ENCODE results near the gene SF3B1.
"Not testable (repeated sequence)": the region's sequence is repeated elsewhere in the genome, so short reads cannot be mapped to it uniquely, and the experiment has no call there.

Gene SF3B1

DNA sequence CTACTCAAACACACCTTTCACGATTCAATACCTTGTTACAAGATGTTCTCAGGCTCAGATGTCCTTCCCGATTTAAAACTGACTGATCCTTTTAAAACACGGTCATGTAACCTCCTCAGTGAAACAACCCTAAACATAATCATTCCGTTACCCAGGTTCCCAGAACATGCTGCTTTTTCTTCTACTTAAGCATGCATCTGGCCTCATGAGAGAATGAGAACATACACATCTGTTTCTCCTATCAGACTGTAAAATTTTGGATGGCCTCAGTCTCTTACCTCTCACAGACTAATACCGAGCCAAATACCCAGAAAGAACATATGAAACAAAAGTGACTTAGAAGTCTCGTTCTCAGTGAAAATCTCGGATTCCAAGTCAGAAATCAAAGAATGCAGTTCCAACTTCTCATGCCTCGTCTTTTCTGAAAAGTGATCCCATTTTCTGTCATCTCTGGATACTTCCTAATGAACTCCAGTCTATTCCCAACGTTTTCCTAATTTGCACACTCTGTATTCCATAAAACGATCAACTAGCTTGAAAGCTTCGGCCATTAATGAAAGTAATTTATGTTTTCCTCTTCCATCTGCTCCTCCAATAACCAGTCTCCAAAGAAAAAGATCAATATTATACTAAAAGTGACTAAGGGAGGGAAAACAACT is 919 bp downstream of the SF3B1 start:
- no peak for DNase-seq (ENCODE audit: low read depth)

DNA sequence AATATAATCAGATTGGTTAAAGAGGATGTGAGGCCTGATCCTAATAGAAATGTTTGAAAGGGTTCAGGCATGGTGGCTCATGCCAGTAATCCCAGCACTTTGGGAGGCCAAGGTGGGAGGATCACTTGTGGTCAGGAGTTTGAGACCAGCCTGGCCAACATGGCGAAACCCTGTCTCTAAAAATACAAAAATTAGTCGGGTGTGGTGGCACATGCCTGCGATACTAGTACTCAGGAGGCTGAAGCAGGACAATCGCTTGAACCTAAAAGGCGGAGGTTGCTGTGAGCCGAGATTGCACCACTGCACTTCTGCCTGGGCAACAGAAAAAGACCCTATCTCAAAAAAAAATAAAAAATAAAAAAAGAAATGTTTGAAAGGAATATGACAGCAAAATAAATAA is 2.3 kb downstream of the SF3B1 start:
- DNase-seq (ENCODE audit: low read depth), result not testable (repeated sequence)

DNA sequence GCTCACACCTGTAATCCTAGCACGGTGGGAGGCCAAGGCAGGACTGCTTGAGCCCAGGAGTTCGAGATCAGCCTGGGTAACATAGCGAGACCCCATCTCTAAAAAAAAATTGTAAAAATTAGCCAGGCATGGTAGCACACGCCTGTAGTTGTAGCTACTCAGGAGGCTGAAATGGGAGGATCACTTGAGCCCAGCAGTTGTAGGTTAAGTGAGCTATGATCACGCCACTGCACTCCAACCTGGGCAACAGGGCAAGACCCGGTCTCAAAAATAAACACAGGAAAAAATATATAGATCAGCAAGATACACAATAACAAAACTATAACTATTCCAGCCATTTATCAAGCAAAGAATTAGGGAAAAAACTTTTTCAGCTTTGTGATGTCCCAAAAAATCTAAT is 3.0 kb downstream of the SF3B1 start:
- no peak for DNase-seq (ENCODE audit: low read depth)

DNA sequence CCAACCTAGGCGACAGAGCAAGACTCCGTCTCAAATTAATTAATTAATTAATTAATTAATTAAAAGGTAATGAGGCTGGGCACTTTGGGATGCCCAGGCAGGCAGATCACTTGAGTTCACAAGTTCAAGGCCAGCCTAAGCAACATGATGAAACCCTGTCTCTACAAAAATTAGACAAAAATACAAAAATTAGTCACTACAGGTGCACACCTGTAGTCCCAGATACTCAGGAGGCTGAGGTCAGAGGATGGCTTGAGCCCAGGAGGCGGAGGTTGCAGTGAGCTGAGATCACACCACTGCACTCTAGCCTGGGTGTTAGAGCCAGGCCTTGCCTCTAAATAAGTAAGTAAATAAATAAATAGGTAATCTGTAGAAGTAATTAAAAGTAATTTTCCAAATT is 6.8 kb downstream of the SF3B1 start:
- DNase-seq (ENCODE audit: low read depth), result no peak

DNA sequence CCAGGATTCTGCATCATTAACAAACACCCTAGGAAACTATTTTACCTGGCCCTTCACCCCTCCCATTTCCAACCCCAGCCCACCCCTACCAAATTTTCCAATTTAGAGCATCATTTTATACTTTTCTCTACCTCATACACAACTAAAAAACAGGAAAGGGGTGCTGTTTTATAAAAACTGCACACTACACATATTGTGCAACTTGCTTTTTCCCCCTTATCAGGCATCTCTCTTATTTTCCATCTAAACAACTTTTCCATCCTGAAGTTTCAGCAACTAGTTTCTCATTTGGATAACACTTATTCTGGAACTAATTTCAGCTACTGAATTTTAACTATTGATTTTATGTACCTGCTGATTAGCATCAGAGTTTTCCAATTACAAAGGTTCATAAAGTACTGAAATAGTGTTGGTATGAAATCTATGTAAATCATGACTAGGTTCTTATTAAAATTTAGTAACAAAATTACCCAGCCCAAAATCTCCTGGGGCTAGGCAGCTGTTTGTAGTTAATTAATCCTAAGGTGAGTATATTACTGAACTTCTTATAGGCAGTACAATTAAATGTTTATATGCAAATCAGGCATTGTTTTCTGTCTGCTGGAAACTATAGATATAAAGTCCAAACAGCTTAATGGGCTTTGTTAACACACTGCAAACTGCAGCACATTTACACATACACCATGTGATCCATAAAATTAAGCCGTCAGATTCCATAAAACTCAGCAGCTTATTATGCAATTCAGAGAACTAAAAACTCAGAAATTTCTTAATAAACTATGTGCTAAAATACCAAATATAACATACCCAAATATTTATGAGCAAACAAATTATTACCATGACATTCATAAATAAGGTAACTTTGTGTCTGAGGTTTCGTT is 7.9 kb downstream of the SF3B1 start:
- no peak for DNase-seq (ENCODE audit: low read depth)

DNA sequence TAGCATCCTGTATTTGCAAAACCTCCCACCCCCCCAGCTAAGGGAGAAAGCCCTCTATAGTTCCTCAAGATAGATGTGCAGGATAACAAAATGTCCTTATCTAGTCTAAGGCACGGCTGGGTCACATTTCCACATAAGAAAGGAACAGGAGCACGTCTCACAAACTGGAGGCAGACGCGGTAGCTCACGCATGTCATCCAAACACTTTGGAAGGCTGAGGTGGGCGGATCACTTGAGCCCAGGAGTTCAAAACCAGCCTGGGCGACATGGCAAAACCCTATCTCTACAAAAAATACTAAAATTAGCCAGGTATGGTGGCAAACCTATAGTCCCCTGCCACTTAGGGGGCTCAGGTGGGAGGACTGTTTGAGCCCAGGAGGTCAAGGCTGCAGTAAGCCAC is 9.3 kb downstream of the SF3B1 start:
- no peak for DNase-seq (ENCODE audit: low read depth)

DNA sequence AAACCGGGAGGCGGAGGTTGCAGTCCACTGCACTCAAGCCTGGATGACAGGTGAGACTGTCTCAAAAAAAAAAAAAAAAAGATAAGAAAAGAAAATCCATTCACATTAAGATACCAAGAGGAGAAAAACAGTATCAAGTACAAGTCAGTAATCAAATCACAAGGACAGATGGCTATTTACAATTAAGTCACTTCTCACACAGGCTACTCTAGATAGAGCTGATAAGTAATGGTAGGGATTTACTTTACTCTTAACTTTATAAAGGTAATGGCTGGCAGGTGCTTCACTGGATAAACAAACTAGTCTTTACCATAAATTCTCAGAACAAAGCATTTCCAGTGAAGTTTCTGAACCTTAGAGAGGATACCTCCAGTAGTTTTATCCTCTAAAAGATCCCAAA is 11.5 kb downstream of the SF3B1 start:
- no peak for DNase-seq (ENCODE audit: low read depth)

DNA sequence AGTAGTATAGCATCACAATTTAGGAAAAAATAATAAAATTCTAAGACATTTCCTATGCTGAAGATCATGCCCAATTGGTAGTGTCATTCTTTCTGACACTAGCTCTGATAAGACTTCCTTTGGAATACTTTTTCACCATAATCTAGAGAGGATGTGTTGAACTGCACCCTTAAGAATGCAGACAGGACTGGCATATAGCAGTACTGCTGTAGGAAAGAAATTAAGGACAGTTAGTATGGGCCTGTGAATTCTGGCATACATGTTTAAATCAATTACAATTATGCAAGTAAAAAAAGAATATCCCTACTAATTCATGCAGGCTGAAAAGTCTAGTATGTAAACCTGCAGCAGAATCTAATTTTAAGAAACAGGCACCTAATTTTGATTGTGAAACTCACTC is 15.4 kb downstream of the SF3B1 start:
- no peak for DNase-seq (ENCODE audit: low read depth)

DNA sequence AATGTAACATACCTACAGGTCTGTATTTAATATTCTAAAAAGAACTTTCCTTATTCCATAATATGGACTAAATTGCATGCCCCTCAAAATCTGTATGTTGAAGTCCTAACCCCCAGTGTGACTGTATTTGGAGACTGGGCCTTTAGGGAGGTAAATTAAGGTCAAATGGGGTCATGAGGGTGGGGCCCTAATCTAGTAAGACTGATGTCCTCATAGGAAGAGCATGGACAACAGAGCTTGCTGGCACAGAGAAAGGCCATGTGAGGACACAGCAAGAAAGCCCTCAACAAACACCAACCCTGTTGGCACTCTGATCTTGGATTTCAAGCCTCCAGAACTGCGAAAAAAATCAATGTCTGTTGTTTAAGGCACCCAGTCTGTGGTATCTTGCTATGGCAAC is 18.6 kb downstream of the SF3B1 start:
- DNase-seq (ENCODE audit: low read depth), result no peak

DNA sequence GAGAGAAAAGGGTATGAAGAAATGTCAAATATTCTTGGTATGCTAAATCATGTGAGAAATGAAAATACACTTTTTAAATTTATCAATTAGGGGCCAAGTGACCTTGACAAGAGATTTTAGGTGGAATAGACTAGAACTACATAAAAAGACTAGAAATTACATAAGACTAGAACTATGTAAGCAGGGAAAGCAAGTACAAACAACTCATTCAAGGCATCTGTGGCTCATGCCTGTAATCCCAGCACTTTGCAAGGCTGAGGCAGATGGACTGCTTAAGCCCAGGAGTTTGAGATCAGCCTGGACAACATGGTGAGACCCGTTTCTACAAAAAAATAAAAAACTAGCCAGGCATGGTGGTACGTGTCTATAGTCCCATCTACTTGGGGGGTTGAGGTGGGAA is 20.3 kb downstream of the SF3B1 start:
- DNase-seq (ENCODE audit: low read depth), result no peak

DNA sequence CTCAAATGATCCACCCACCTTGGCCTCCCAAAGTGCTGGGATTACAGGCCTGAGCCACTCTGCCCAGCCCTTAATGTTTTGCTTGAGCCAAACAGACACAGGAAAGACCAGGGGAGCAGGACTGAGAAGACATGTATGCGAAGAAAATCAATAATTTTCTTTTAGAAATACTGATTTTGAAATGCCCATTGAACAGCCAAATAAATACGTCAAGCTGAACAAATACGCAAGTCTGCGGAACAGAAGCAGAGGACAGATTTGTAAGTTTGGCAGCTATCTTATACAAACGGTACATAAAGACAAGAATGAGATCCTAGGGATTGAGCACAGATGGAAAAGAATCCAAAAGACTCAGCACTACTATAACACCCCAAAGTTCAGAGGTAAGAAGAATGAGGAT is 20.8 kb downstream of the SF3B1 start:
- DNase-seq (ENCODE audit: low read depth), result no peak

DNA sequence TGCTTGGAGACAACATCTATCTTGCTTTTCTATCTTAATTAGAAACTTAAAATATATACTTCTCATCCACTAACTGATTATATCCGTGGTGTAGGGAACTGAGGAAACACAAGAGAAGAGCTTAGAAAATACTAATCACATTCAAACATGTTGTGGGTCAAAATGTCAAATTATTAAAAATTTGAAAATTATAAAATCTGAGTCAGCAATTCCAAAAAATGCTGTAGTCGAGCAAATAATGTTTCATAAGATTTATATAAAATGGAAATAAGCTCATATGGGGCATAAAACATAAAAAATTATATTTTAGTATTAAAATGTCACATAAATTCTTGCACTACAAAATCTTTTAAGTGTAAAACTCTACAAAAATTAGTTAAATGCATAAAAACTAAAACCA is 29.2 kb downstream of the SF3B1 start:
- no peak for DNase-seq (ENCODE audit: low read depth)

DNA sequence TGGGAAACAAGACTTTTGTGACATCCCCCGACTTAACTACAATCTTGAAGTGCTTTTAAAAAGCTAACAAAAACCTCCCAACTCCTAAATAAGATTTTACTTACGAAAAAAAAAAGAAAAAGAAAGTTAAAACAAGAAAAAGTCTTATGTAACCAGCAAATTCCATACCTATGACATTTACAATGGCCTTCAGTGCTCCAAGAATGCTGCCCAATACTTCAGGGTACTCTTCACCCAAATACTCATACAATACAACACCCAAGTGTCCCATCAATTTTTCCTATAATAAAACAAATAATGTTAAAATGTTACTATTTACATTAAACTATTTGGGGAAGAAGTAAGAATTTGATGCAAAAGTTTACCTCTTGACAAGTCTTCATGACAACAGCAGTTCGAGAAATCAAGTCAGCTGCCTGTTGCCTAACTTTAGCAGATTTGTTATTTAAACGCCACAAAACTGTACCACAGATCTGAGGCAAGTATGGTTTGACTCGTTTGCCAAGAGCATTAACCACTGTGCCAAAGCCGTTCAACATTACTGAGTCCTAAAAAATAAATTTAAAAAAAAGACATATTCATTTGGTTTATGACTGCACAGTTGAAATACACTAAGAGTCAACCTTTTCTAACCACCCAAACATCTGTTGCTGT is 34.8 kb downstream of the SF3B1 start:
- peak; percentile 39 for DNase-seq (ENCODE audit: low read depth)

DNA sequence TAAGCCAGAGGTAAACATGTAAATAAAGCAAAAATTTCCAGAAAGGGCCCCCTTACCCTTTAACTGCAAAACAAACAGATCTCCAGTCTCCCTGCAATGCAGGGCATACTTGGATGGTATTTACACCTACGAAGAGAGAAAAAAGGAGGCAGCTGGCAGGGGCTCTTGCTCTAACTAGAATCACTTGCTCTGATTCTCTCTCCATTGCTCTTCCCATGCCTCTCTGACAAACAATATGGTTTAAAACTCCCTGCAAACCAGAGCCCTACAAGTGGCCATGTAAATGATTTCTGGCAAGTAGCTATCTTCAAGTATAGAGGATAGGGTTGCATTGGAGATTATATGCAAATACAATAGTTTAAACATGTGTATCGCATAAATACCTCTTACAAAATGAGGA is 35.9 kb downstream of the SF3B1 start:
- no peak for DNase-seq (ENCODE audit: low read depth)

DNA sequence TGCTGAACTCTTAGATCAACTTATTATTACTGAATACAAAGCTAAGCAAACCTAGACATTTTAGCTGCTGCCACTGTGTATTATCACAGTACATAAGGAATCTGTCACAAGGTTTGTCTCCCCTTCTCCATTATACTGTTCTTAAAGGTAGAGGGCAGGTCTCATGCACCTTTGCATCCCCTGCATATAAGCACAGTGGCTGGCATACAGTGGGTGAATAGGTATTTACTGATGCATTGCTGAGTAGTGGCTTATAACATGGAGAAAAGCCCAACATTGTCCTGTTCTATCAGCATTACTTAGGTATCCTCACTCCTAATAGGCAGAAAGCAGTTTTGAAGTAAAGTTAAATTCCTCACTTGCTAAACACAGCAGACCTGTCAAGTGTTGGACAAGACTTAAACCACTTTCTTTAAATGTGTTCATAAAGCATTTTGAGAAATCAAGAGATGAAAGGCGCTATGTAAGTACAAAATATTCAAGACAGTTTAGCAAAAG is 43.6 kb downstream of the SF3B1 start:
- no peak for DNase-seq (ENCODE audit: low read depth)

DNA sequence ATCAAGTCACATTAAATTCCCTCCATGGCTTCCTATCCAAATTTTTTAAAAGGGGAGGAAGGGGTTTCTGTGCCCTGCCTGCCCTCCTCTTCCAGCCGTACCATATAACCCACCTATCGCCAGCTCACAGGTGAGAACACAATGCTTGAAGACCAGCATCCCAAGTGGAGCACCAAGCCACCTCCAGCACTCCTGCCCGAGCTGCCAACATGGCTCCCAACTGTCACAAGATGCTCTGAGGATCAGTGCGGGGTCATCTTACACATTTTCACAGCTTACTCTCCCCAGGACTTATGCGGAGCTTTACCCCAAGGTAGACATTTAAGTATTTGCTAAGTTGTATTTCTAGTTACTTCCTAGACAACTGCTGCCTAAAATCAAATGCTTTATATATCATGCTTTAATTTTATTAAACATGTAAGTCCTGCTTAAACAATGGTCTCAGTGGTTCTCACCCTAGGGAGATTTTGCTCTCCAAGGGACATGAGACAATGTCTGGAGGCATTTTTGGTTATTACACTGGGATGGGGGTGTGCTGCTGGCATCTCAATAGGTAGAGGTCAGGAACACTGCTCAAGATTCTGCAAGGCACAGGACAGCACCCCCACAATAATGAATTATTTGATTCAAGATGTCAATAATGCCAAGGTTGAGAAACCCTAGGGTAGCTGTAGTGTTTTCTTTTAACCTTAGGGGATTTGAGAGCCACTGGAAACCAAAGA is 45.8 kb downstream of the SF3B1 start:
- no peak for DNase-seq (ENCODE audit: low read depth)

DNA sequence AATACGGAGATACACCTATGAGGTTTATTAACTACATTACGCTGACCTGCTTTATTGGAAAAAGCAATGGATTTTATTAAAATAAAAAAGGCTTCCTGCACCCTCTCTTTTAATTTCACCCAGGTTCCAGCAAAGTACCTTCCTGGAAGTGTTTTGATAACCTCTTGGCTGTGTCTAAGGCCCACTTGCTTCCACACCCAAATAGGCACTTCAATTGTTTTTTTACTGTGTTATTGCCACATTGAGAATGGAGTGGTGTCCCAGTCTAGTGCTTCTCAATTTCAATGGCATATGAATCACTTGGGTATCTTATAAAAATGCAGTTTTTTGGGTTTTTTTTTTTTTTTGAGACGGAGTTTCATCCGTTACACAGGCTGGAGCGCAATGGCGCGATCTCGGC is 47.6 kb downstream of the SF3B1 start:
- DNase-seq (ENCODE audit: low read depth), result no peak

DNA sequence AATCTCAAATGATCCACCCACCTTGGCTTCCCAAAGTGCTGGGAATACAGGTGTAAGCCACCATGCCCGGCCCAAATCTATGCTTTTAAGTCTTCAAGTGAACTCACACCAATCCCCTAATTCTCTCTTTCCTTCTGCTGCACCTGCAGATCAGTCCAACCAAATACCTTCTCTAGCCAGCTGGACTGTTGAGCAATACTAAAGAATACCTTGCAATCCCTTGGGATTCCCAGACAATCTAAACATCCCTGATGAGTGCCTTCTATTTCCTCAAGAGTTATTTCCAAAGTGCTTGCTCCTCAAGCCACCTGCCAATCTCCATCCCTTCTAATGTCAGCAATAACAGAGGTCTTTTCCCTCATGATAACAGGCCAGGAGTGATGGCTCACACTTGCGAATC is 48.6 kb downstream of the SF3B1 start:
- DNase-seq (ENCODE audit: low read depth), result no peak

DNA sequence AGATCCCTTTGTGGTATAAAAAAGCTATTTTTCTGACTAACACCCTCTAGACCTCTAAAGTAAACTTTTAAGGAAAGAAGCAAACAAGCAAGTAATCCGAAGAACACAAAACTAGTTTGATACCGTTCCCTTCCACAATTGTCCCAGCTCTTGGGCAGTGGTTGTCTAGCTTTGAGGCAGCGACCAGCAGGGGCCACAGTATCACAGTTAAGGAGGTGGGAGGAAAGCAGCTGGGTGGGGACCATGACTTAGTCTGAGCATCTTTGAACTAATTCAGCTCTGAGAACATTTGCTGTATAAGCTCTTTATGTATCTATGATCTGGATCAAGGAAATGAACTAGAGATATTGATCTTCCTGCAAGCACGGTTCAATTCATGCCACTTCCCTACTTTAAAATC is 51.0 kb downstream of the SF3B1 start:
- no peak for DNase-seq (ENCODE audit: low read depth)

DNA sequence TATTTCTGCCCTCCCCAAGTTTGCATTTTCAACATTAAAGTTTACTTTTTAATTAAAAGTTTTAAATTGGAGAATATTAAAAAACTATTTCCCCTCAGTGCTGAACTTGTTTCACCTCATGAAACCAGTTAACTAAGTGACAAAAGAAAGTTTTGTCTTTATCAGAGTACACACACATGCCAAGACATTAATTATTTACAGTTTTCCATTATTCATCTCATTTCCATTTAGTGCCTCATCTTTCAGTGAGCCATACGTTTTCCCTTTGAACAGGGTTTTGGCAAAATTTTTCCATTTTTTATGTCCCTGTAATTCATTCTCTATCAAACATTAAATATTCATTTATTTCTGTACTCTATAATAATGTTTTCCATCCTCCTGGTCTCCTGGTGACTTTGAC is 53.2 kb downstream of the SF3B1 start:
- no peak for DNase-seq (ENCODE audit: low read depth)

DNA sequence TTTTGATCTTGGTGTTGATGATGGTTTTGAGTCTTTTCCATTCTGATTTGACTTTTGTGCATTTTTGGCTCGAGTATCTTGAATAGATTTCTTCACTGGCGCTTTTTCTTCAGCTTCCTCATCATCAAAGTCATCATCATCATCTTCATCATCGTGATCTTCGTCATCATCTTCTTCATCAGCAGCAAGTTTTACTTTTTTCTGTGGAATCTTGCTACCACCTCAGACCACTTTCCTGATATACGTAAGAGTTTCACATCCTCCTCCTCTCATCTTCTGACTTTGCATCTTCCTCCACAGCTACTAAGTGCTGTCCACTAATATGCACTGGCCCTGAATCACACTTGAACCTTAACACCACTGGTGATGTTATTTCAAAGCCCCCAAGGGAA is 54.9 kb downstream of the SF3B1 start:
- DNase-seq (ENCODE audit: low read depth), result not testable (repeated sequence)

DNA sequence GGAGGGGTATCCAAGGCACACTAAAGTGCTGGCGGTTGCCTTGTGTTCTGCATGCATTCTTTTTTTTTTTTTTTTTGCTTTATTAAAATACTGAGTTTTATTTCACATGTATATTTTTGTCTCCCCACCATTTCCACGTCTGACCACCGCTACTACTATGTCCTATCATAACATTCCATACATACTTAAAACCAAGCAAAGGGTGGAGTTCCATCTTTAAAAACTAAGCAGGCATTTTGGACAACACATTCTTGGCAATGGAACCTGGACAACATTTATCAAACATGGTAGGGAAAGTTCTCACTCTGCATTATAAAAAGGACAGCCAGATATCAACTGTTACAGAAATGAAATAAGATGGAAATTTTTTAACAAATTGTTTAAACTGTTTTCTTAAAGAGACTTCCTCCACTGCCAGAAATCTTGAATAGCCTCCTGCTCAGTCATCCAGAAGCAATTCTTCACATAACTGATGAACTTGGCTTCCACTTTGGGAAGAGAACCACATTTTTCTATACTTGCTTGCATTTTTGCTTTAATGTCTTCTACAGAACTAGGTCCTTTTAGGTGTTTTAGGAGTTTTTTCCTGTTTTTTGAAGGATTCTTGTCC is 55.4 kb downstream of the SF3B1 start:
- not testable (repeated sequence) for DNase-seq (ENCODE audit: low read depth)
